Ovary (tissue), 9 donors: Measurements from ENCODE around the gene CIAO3. TPM values are rescaled to one million over a fixed set of nuclear protein-coding genes. Genes with fewer than 3 reads are reported as not detected.

Source experiments
- DNase-seq, 5 donors: peaks; one replicate each; pipeline ENCODE4 v3.0.0-alpha.2; 2019 to 2020
- H3K27ac ChIP-seq, 2 donors: fragments of 200-600 bp; one replicate each; pipeline versions ENCODE4 v1.5.1 to v1.8.0; 2019 to 2022
- H3K27me3 ChIP-seq: fragments of 200-600 bp; one replicate; pipeline ENCODE4 v1.8.0; 2022
- H3K36me3 ChIP-seq: fragments of 200-600 bp; sonication (generic); one replicate; pipeline ENCODE4 v1.5.1; 2019
- H3K4me1 ChIP-seq: one replicate; pipeline ENCODE4 v1.8.1; 2013; ENCODE audit warnings: mild to moderate bottlenecking, moderate library complexity; ENCODE audit not compliant: insufficient read depth
- H3K4me3 ChIP-seq: fragments of 200-600 bp; sonication (generic); one replicate; pipeline ENCODE4 v1.5.1; 2017
- H3K9me3 ChIP-seq, 2 donors: fragments of 200-600 bp in 1 of 2; sonication (generic) in 1 of 2; one replicate each; pipeline versions ENCODE4 v1.5.1 to v1.8.1; 2013 to 2019; ENCODE audit warnings: mild to moderate bottlenecking in 1 of 2, moderate library complexity in 1 of 2
- EP300 ChIP-seq: sonication (generic); formaldehyde crosslinking; IDR thresholded peaks from one replicate; pipeline ENCODE4 v1.6.1; 2017; ENCODE audit warnings: antibody characterized with exemption
- POLR2A ChIP-seq: fragments of 450-650 bp; IDR thresholded peaks from one replicate; pipeline ENCODE4 v1.6.1; 2017; ENCODE audit warnings: antibody characterized with exemption, mild to moderate bottlenecking, moderate library complexity
- WGBS, 3 donors: extraction: QIAGEN DNeasy Blood & Tissue Kit in 1 of 3; methylation state at CpG; one replicate each; pipeline versions ENCODE4 v1.1.5 to v1.1.7; 2013 to 2017; 5-methylcytosine and 5-hydroxymethylcytosine counted together
- intact Hi-C, 4 donors: fragments of 100-400 bp; cut with DNase I; formaldehyde crosslinking; loops; one replicate each; pipeline versions ENCODE4 v1.11.0 to v1.15.1; 2022 to 2023
- polyA plus RNA-seq, 2 donors: library from polyadenylated mRNA; stranded (reverse); fragments of 200-250 nt in 1 of 2; fragments of 350-450 nt in 1 of 2; fragmentation: Illumina TruSeq in 1 of 2; extraction: RNeasy Lipid Tissue Mini Kit (QIAGEN cat#74804) in 1 of 2; gene quantifications; one replicate each; pipeline ENCODE4 v1.2.3, GENCODE V29; 2013 to 2014
- total RNA-seq, 7 donors: library from RNA; depleted of rRNA in 2 of 7; stranded (reverse); fragments of >200 nt in 2 of 7; fragmentation: NEBNext Ultra II Directional in 3 of 7; extraction: Animal tissue kit (Norgen Biotek cat#: 25700) in 3 of 7; gene quantifications; one replicate each; pipeline versions ENCODE4 v1.1.0 to v1.2.4, GENCODE V29; 2016 to 2023
- TF ChIP-seq, protein P1 (sequence below), 3 donors: fragments of 450-650 bp in 2 of 3; fragments of 200-600 bp in 1 of 3; IDR thresholded peaks; one replicate each; pipeline versions ENCODE4 v1.5.1 to v1.8.0; 2016 to 2022; ENCODE audit warnings: antibody characterized with exemption in 3 of 3, mild to moderate bottlenecking in 1 of 3
- donor health status: DM: no; HTN: no; CAD: no; lungs with moderate emphysema.
- donor health status: DM: no; HTN: no; CAD: no.
- donor health status: Bipolar disorder and iron deficiency.
- donor health status: DM: yes; HTN: yes; CAD: no.
- donor health status: DM: no; HTN: no; CAD: no.
- donor health status: DM: yes; HTN: yes; CAD: no.

CIAO3 gene
- total and polyA plus RNA-seq, 9 donors = 8.5 to 32.5 (median 21.0) TPM

DNA sequence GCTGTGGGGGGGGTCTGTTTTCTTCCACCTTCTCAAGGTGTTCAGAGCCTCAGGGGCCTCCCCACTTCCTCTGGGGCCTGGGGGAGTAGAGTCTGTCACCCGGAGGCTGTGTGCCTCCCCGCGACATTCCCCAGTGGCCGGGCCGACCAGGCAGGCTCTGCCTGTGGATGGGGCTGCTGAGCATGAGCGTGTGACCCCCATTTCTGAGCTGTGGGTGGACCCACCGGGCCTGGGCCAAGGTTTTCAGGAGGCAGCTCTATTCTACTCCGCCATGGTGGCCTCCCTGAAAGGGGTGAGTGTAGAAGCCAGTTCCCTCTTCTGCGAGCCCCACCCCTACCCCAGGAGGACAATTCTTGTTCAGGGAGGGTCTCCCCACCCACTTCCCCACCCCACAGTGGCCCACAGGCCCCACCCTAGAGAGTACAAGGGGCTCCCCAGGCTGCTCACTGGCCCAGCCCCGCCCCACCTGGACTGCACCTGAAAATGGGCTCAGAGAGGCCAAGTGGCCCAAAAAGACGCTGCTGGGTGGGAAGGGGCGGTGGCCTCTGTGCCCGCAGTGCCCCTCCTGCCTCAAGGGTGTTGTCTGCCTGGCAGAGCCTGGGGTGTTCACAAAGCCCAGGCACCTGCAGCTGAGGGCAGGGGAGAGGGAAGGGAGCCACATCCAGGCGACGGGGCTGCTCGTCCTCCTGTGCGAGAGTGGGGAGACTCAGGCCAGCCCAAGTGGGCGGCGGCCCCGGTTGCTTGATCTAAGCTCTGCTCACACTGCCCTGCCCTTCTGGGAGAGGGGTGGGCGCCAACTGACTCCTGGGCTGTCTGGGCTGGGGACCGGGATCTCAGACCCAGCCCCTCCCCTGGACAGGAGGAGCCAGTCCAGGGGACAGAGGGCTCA is 21.1 kb upstream of the CIAO3 start:
- intact Hi-C loops = no loop called here
- no peaks in the 10 kb centered on the region for H3K4me1 ChIP-seq
- no peaks in the 10 kb centered on the region for H3K9me3 ChIP-seq
- no peak overlapping the region for H3K27ac ChIP-seq
- WGBS, 3 donors = 56 to 62% (median 61%) methylated on average over 17 to 22 of the region's 22 CpGs
- H3K4me3 ChIP-seq = no peak overlapping the region
- no peaks in the 10 kb centered on the region for H3K36me3 ChIP-seq
- no peaks in the 10 kb centered on the region for H3K27me3 ChIP-seq
- TF ChIP-seq POLR2A (no peak), EP300 (no peak)
- TF ChIP-seq, protein P1, sequence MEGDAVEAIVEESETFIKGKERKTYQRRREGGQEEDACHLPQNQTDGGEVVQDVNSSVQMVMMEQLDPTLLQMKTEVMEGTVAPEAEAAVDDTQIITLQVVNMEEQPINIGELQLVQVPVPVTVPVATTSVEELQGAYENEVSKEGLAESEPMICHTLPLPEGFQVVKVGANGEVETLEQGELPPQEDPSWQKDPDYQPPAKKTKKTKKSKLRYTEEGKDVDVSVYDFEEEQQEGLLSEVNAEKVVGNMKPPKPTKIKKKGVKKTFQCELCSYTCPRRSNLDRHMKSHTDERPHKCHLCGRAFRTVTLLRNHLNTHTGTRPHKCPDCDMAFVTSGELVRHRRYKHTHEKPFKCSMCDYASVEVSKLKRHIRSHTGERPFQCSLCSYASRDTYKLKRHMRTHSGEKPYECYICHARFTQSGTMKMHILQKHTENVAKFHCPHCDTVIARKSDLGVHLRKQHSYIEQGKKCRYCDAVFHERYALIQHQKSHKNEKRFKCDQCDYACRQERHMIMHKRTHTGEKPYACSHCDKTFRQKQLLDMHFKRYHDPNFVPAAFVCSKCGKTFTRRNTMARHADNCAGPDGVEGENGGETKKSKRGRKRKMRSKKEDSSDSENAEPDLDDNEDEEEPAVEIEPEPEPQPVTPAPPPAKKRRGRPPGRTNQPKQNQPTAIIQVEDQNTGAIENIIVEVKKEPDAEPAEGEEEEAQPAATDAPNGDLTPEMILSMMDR (IDR thresholded peaks at IDR 0.05) = no peak
- DNase-seq = no peak

GRCh38 chr16:760545-761343 is 19.9 kb upstream of the CIAO3 start, which contains the start of gene MSLN:
Gene MSLN (plus strand): TSS chr16:760734. CDS start chr16:762681, 1,947 bp downstream.
- TF ChIP-seq, protein P1 (IDR thresholded peaks at IDR 0.05) = no peak
- no peak for TF ChIP-seq EP300
- TF ChIP-seq POLR2A = no peak
- DNase-seq = no peak
- 39 to 53% (median 49%) methylated on average over 35 to 37 of the region's 37 CpGs for WGBS, 3 donors
- Histone ChIP-seq H3K4me1 (no peaks in the 10 kb centered on the region), H3K9me3 (peaks cover 0 to 4% of the 10 kb centered on the region in 2 donors), H3K4me3 (no peak within 1 kb of the TSS), H3K36me3 (no peaks in the 10 kb centered on the region), H3K27me3 (no peaks in the 10 kb centered on the region), H3K27ac (no peak within 1 kb of the TSS)
- intact Hi-C loops = no loop called here

- Histone ChIP-seq H3K27ac (no peak overlapping the region), H3K27me3 (no peaks in the 10 kb centered on the region)
- intact Hi-C loops = no loop called here
Observed at GRCh38 chr16:760065-760464, 19.3 kb upstream of the CIAO3 start.

More at GRCh38 chr16:760065-760464, 19.3 kb upstream of the CIAO3 start:
- peaks cover 0 to 4% of the 10 kb centered on the region in 2 donors for H3K9me3 ChIP-seq
- DNase-seq = no peak
- no peaks in the 10 kb centered on the region for H3K4me1 ChIP-seq
- H3K4me3 ChIP-seq = no peak overlapping the region
- no peak for TF ChIP-seq EP300
- TF ChIP-seq, protein P1 (IDR thresholded peaks at IDR 0.05) = no peak
- TF ChIP-seq POLR2A = no peak
- 35 to 46% (median 35%) methylated on average over 10 to 15 of the region's 15 CpGs for WGBS, 3 donors
- H3K36me3 ChIP-seq = no peaks in the 10 kb centered on the region
